HepG2 (cell line): Measurements from ENCODE around the gene QKI. TPM values are rescaled to one million over a fixed set of nuclear protein-coding genes. Genes with fewer than 3 reads are reported as not detected.
A peak's percentile ranks its signal among the peaks of the same experiment; 100 is the strongest.

Source experiments
- GFI1 ChIP-seq: sonication (generic); formaldehyde crosslinking; IDR thresholded peaks from 2 replicates; pipeline ENCODE4 v1.5.0; 2020; ENCODE audit warnings: missing genetic modification reagents, mild to moderate bottlenecking, borderline replicate concordance
- MXI1 ChIP-seq: IDR thresholded peaks from 3 replicates; pipeline ENCODE4 v1.6.1; 2012; ENCODE audit warnings: low read depth, low read length, inconsistent platforms, borderline replicate concordance
- NCOA5 ChIP-seq: sonication (generic); formaldehyde crosslinking; IDR thresholded peaks from 2 replicates; pipeline ENCODE4 v1.4.0; 2020; ENCODE audit warnings: missing genetic modification reagents
- RARA ChIP-seq: IDR thresholded peaks from 2 replicates; pipeline ENCODE4 v1.6.1; 2016; ENCODE audit warnings: missing genetic modification reagents, missing compliant biosample characterization
- SALL2 ChIP-seq: sonication (generic); formaldehyde crosslinking; IDR thresholded peaks from 2 replicates; pipeline ENCODE4 v1.8.1; 2023; ENCODE audit warnings: mild to moderate bottlenecking, missing genetic modification reagents, inconsistent platforms
- ZNF207 ChIP-seq: fragments of 450-650 bp; IDR thresholded peaks from 2 replicates; pipeline ENCODE4 v1.6.1; 2016; ENCODE audit warnings: antibody characterized with exemption, borderline replicate concordance
- polyA plus RNA-seq, 8 experiments: library from polyadenylated mRNA; depleted of rRNA in 3 of 8; stranded (reverse) in 7 of 8; unstranded in 1 of 8; fragments of >200 nt; fragmentation: Illumina TruSeq in 4 of 8; extraction: Trizol in 4 of 8; gene quantifications; 2 replicates each; pipeline versions ENCODE4 v1.2.1 to v1.2.3, GENCODE V29; 2011 to 2016; ENCODE audit warnings: low read depth in 4 of 8, missing spikeins in 1 of 8, mixed read lengths in 1 of 8; ENCODE audit not compliant: insufficient read depth in 1 of 8
- total RNA-seq, 5 experiments: library from RNA; depleted of rRNA; stranded (reverse); fragments of >200 nt; fragmentation: Illumina TruSeq; extraction: Trizol; gene quantifications; 2 replicates each; pipeline ENCODE4 v1.2.3, GENCODE V29; 2016; ENCODE audit warnings: low read depth in 1 of 5
- TF ChIP-seq, protein P1 (sequence below): sonication (generic); formaldehyde crosslinking; IDR thresholded peaks from 2 replicates; pipeline ENCODE4 v1.5.0; 2020; ENCODE audit warnings: mild to moderate bottlenecking, missing genetic modification reagents, borderline replicate concordance
- TF ChIP-seq, protein P2 (sequence below): sonication (generic); formaldehyde crosslinking; IDR thresholded peaks from 2 replicates; pipeline ENCODE4 v1.8.1; 2023; ENCODE audit warnings: mild to moderate bottlenecking, missing genetic modification reagents
- TF ChIP-seq, protein P3 (sequence below): sonication (generic); formaldehyde crosslinking; IDR thresholded peaks from 2 replicates; pipeline ENCODE4 v1.4.0; 2020; ENCODE audit warnings: missing genetic modification reagents
- TF ChIP-seq, protein P4 (sequence below): sonication (generic); formaldehyde crosslinking; IDR thresholded peaks from 2 replicates; pipeline ENCODE4 v1.5.0; 2020; ENCODE audit warnings: mild to moderate bottlenecking, missing genetic modification reagents, borderline replicate concordance
- TF ChIP-seq, protein P5 (sequence below): sonication (generic); formaldehyde crosslinking; IDR thresholded peaks from 2 replicates; pipeline ENCODE4 v1.5.1; 2020; ENCODE audit warnings: missing genetic modification reagents, mild to moderate bottlenecking, borderline replicate concordance

Gene QKI
- total and polyA plus RNA-seq, 2 of the 13 experiments (the other 11 are each of a cell fraction or from before 2014, with no cell fraction given), result 136 to 137 TPM

DNA sequence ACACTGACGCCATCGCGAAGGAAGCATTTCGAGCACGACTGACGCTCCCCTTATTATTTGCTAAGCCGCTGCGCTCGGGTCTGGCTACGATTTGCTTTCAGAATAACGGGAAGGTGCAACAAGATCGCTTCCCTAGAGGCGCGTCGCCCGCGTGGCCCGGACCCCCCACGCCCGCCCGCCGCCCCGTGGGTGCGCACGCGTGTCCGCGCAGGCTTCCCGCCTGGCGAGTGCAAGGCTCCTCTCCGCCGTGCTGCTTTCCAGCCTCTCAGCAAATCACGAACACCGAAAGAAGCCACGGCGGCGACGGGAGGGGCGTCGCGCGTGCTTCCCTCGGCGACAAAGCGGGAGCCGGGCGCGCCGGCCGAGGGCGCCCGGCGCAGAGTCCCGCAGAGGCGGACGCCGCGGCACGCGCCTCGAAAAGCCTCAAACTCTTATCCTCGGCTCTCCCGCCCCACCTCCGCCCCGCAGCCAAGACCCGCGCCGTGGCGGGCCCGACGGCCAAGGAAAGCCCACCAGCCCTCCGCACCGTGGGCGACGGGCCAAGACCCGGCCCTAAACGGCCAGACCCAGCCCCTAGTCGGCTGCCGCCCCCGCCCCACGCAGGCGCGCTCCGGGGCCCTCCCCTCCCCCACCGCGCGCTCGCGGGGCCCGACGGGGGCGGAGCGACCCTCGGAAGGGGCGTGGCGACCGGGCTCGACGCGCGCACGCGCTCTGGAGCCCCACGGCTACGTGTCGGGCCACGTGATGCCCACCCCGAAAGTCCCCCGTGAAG, 987 bp upstream of the QKI start (continued):
- TF ChIP-seq, protein P1, sequence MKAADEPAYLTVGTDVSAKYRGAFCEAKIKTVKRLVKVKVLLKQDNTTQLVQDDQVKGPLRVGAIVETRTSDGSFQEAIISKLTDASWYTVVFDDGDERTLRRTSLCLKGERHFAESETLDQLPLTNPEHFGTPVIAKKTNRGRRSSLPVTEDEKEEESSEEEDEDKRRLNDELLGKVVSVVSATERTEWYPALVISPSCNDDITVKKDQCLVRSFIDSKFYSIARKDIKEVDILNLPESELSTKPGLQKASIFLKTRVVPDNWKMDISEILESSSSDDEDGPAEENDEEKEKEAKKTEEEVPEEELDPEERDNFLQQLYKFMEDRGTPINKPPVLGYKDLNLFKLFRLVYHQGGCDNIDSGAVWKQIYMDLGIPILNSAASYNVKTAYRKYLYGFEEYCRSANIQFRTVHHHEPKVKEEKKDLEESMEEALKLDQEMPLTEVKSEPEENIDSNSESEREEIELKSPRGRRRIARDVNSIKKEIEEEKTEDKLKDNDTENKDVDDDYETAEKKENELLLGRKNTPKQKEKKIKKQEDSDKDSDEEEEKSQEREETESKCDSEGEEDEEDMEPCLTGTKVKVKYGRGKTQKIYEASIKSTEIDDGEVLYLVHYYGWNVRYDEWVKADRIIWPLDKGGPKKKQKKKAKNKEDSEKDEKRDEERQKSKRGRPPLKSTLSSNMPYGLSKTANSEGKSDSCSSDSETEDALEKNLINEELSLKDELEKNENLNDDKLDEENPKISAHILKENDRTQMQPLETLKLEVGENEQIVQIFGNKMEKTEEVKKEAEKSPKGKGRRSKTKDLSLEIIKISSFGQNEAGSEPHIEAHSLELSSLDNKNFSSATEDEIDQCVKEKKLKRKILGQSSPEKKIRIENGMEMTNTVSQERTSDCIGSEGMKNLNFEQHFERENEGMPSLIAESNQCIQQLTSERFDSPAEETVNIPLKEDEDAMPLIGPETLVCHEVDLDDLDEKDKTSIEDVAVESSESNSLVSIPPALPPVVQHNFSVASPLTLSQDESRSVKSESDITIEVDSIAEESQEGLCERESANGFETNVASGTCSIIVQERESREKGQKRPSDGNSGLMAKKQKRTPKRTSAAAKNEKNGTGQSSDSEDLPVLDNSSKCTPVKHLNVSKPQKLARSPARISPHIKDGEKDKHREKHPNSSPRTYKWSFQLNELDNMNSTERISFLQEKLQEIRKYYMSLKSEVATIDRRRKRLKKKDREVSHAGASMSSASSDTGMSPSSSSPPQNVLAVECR (CRISPR knock-in tag), result peak; percentile 73; the same call in 1 of the 2 replicates
- TF ChIP-seq GFI1 (peak; percentile 83; the same call in 1 of the 2 replicates), SALL2 (CRISPR knock-in tag) (no peak), MXI1 (peak; percentile 48; the same call in 2 of the 3 replicates), RARA (CRISPR knock-in tag) (peak; percentile 5; the same call in 1 of the 2 replicates), ZNF207 (no peak), NCOA5 (CRISPR knock-in tag) (no peak)
- TF ChIP-seq, protein P2, sequence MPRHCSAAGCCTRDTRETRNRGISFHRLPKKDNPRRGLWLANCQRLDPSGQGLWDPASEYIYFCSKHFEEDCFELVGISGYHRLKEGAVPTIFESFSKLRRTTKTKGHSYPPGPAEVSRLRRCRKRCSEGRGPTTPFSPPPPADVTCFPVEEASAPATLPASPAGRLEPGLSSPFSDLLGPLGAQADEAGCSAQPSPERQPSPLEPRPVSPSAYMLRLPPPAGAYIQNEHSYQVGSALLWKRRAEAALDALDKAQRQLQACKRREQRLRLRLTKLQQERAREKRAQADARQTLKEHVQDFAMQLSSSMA, result peak; percentile 93
- TF ChIP-seq, protein P3, sequence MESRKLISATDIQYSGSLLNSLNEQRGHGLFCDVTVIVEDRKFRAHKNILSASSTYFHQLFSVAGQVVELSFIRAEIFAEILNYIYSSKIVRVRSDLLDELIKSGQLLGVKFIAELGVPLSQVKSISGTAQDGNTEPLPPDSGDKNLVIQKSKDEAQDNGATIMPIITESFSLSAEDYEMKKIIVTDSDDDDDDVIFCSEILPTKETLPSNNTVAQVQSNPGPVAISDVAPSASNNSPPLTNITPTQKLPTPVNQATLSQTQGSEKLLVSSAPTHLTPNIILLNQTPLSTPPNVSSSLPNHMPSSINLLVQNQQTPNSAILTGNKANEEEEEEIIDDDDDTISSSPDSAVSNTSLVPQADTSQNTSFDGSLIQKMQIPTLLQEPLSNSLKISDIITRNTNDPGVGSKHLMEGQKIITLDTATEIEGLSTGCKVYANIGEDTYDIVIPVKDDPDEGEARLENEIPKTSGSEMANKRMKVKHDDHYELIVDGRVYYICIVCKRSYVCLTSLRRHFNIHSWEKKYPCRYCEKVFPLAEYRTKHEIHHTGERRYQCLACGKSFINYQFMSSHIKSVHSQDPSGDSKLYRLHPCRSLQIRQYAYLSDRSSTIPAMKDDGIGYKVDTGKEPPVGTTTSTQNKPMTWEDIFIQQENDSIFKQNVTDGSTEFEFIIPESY, result no peak
- TF ChIP-seq, protein P4, sequence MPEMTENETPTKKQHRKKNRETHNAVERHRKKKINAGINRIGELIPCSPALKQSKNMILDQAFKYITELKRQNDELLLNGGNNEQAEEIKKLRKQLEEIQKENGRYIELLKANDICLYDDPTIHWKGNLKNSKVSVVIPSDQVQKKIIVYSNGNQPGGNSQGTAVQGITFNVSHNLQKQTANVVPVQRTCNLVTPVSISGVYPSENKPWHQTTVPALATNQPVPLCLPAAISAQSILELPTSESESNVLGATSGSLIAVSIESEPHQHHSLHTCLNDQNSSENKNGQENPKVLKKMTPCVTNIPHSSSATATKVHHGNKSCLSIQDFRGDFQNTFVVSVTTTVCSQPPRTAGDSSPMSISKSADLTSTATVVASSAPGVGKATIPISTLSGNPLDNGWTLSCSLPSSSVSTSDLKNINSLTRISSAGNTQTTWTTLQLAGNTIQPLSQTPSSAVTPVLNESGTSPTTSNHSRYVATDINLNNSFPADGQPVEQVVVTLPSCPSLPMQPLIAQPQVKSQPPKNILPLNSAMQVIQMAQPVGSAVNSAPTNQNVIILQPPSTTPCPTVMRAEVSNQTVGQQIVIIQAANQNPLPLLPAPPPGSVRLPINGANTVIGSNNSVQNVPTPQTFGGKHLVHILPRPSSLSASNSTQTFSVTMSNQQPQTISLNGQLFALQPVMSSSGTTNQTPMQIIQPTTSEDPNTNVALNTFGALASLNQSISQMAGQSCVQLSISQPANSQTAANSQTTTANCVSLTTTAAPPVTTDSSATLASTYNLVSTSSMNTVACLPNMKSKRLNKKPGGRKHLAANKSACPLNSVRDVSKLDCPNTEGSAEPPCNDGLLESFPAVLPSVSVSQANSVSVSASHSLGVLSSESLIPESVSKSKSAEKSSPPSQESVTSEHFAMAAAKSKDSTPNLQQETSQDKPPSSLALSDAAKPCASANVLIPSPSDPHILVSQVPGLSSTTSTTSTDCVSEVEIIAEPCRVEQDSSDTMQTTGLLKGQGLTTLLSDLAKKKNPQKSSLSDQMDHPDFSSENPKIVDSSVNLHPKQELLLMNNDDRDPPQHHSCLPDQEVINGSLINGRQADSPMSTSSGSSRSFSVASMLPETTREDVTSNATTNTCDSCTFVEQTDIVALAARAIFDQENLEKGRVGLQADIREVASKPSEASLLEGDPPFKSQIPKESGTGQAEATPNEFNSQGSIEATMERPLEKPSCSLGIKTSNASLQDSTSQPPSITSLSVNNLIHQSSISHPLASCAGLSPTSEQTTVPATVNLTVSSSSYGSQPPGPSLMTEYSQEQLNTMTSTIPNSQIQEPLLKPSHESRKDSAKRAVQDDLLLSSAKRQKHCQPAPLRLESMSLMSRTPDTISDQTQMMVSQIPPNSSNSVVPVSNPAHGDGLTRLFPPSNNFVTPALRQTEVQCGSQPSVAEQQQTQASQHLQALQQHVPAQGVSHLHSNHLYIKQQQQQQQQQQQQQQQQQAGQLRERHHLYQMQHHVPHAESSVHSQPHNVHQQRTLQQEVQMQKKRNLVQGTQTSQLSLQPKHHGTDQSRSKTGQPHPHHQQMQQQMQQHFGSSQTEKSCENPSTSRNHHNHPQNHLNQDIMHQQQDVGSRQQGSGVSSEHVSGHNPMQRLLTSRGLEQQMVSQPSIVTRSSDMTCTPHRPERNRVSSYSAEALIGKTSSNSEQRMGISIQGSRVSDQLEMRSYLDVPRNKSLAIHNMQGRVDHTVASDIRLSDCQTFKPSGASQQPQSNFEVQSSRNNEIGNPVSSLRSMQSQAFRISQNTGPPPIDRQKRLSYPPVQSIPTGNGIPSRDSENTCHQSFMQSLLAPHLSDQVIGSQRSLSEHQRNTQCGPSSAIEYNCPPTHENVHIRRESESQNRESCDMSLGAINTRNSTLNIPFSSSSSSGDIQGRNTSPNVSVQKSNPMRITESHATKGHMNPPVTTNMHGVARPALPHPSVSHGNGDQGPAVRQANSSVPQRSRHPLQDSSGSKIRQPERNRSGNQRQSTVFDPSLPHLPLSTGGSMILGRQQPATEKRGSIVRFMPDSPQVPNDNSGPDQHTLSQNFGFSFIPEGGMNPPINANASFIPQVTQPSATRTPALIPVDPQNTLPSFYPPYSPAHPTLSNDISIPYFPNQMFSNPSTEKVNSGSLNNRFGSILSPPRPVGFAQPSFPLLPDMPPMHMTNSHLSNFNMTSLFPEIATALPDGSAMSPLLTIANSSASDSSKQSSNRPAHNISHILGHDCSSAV, result peak; percentile 48; the same call in 1 of the 2 replicates
- TF ChIP-seq, protein P5, sequence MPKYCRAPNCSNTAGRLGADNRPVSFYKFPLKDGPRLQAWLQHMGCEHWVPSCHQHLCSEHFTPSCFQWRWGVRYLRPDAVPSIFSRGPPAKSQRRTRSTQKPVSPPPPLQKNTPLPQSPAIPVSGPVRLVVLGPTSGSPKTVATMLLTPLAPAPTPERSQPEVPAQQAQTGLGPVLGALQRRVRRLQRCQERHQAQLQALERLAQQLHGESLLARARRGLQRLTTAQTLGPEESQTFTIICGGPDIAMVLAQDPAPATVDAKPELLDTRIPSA (CRISPR knock-in tag), result peak; percentile 77; the same call in 1 of the 2 replicates
